Endodermal cell (in vitro differentiated cells): ENCODE measurements around the gene DYNLRB1. TPM values are rescaled to one million over a fixed set of nuclear protein-coding genes. Genes with fewer than 3 reads are reported as not detected.

ENCODE experiments used
- DNase-seq: peaks from one replicate; pipeline ENCODE4 v3.0.0-alpha.2; 2017
- H3K27ac ChIP-seq: 2 replicates; pipeline ENCODE4 v1.5.1; 2013; ENCODE audit warnings: mild to moderate bottlenecking, low read depth, low read length, moderate library complexity
- H3K27me3 ChIP-seq: 2 replicates; pipeline ENCODE4 v1.6.1; 2013; ENCODE audit warnings: mild to moderate bottlenecking, low read length, moderate library complexity; ENCODE audit not compliant: insufficient read depth, control insufficient read depth, poor library complexity, severe bottlenecking
- H3K36me3 ChIP-seq: 2 replicates; pipeline ENCODE4 v1.7.0; 2013; ENCODE audit warnings: mild to moderate bottlenecking, low read length, moderate library complexity; ENCODE audit not compliant: control insufficient read depth, insufficient read depth
- H3K4me1 ChIP-seq: one replicate; pipeline ENCODE4 v1.7.0; 2013; ENCODE audit warnings: low read length; ENCODE audit not compliant: control insufficient read depth, insufficient read depth
- H3K4me3 ChIP-seq: 2 replicates; pipeline ENCODE4 v1.5.1; 2013; ENCODE audit warnings: mild to moderate bottlenecking, low read length, moderate library complexity
- H3K9ac ChIP-seq: 2 replicates; pipeline ENCODE4 v1.6.1; 2013; ENCODE audit warnings: mild to moderate bottlenecking, low read length, moderate library complexity; ENCODE audit not compliant: poor library complexity, severe bottlenecking; ENCODE audit errors: extremely low read depth
- H3K9me3 ChIP-seq: 2 replicates; pipeline ENCODE4 v1.6.1; 2013; ENCODE audit warnings: mild to moderate bottlenecking, low read length, moderate library complexity; ENCODE audit not compliant: control insufficient read depth
- H3K27ac Mint-ChIP-seq: 2 replicates; pipeline ENCODE4 v1.8.0; 2020; ENCODE audit warnings: mixed read lengths
- H3K27me3 Mint-ChIP-seq: 2 replicates; pipeline ENCODE4 v1.8.0; 2021; ENCODE audit warnings: mild to moderate bottlenecking, mixed read lengths; ENCODE audit not compliant: insufficient read depth
- H3K36me3 Mint-ChIP-seq: 2 replicates; pipeline ENCODE4 v1.8.0; 2020; ENCODE audit warnings: low read depth, mixed read lengths
- H3K4me1 Mint-ChIP-seq: 2 replicates; pipeline ENCODE4 v1.8.0; 2020; ENCODE audit warnings: mixed read lengths
- H3K4me3 Mint-ChIP-seq: 2 replicates; pipeline ENCODE4 v1.8.0; 2020; ENCODE audit warnings: mild to moderate bottlenecking, moderate library complexity, mixed read lengths
- H3K9me3 Mint-ChIP-seq: 2 replicates; pipeline ENCODE4 v1.8.0; 2020; ENCODE audit warnings: mild to moderate bottlenecking, mixed read lengths
- CTCF ChIP-seq: fragments of 200-600 bp; sonication (generic); conservative IDR thresholded peaks from 2 replicates; pipeline ENCODE4 v1.5.0; 2021; ENCODE audit warnings: antibody characterized with exemption, mild to moderate bottlenecking
- WGBS, 2 experiments: methylation state at CpG; one replicate each; pipeline versions ENCODE4 v1.1.5 to v1.1.7; 2013; ENCODE audit warnings: missing lambda C conversion rate in 2 of 2, mixed read lengths in 1 of 2; ENCODE audit not compliant: insufficient coverage in 1 of 2, insufficient read length in 1 of 2; 5-methylcytosine and 5-hydroxymethylcytosine counted together
- total RNA-seq, 2 donors: library from RNA; stranded (reverse); fragmentation: NEBNext Ultra II Directional in 1 of 2; extraction: Animal tissue kit (Norgen Biotek cat#: 25700) in 1 of 2; gene quantifications; 2 replicates in 1 of 2; 3 replicates in 1 of 2; pipeline ENCODE4 v1.2.1, GENCODE V29; 2021

The DYNLRB1 gene
- total RNA-seq, 2 donors from 2014 or later: 194 to 213 TPM

GRCh38 chr20:34570859-34571306 is 54.7 kb downstream of the DYNLRB1 start:
- Histone ChIP-seq H3K36me3 (peaks cover 5% of the 10 kb centered on the region), H3K27ac (no peak overlapping the region), H3K4me1 (no peaks in the 10 kb centered on the region), H3K27me3 (no peaks in the 10 kb centered on the region), H3K9ac (no peak overlapping the region), H3K9me3 (no peaks in the 10 kb centered on the region), H3K4me3 (no peak overlapping the region)
- DNase-seq: peak; percentile 44
- H3K9me3 Mint-ChIP-seq: no peaks in the 10 kb centered on the region
- 81 to 94% methylated on average over 3 of the region's 3 CpGs for WGBS, 2 experiments
- H3K4me3 Mint-ChIP-seq: no peak overlapping the region
- no peak for TF ChIP-seq CTCF
- peak overlapping the region; percentile 28 for H3K27ac Mint-ChIP-seq
- peaks cover 14% of the 10 kb centered on the region for H3K4me1 Mint-ChIP-seq
- peaks cover 32% of the 10 kb centered on the region for H3K36me3 Mint-ChIP-seq
- no peaks in the 10 kb centered on the region for H3K27me3 Mint-ChIP-seq

- no peak overlapping the region for H3K27ac ChIP-seq
- H3K36me3 Mint-ChIP-seq: peaks cover 31% of the 10 kb centered on the region
- H3K4me1 Mint-ChIP-seq: peaks cover 14% of the 10 kb centered on the region
- no peaks in the 10 kb centered on the region for H3K27me3 Mint-ChIP-seq
- H3K4me3 ChIP-seq: no peak overlapping the region
- whole genome bisulfite sequencing, 2 experiments: 75 to 95% methylated on average over 3 to 4 of the region's 5 CpGs
- DNase-seq: peak; percentile 68
- H3K27ac Mint-ChIP-seq: no peak overlapping the region
- H3K9me3 ChIP-seq: no peaks in the 10 kb centered on the region
- no peak for TF ChIP-seq CTCF
- peaks cover 5% of the 10 kb centered on the region for H3K36me3 ChIP-seq
- no peak overlapping the region for H3K4me3 Mint-ChIP-seq
- no peaks in the 10 kb centered on the region for H3K27me3 ChIP-seq
- H3K4me1 ChIP-seq: no peaks in the 10 kb centered on the region
- no peak overlapping the region for H3K9ac ChIP-seq
- H3K9me3 Mint-ChIP-seq: no peaks in the 10 kb centered on the region
These were observed 55.5 kb downstream of the DYNLRB1 start for GRCh38 chr20:34571753-34572152.

GRCh38 chr20:34573541-34574300 is 57.5 kb downstream of the DYNLRB1 start:
- Histone ChIP-seq H3K9me3 (no peaks in the 10 kb centered on the region), H3K27ac (no peak overlapping the region), H3K9ac (no peak overlapping the region), H3K27me3 (no peaks in the 10 kb centered on the region), H3K36me3 (peaks cover 5% of the 10 kb centered on the region), H3K4me3 (no peak overlapping the region), H3K4me1 (no peaks in the 10 kb centered on the region)
- peak; percentile 24 for DNase-seq
- no peaks in the 10 kb centered on the region for H3K27me3 Mint-ChIP-seq
- H3K9me3 Mint-ChIP-seq: no peaks in the 10 kb centered on the region
- peaks cover 32% of the 10 kb centered on the region for H3K36me3 Mint-ChIP-seq
- WGBS, 2 experiments: 92 to 96% methylated on average over 5 to 7 of the region's 7 CpGs
- H3K4me1 Mint-ChIP-seq: peaks cover 4% of the 10 kb centered on the region
- no peak overlapping the region for H3K27ac Mint-ChIP-seq
- H3K4me3 Mint-ChIP-seq: no peak overlapping the region
- no peak for TF ChIP-seq CTCF
